ENCODE results near the gene BEND5.

- no peak for TF ChIP-seq CTCF (IDR thresholded peaks at IDR 0.05; ENCODE audit: low read depth, low read length, missing input control)
- TF ChIP-seq NR2F2 (IDR thresholded peaks at IDR 0.05): no peak
- no peak for TF ChIP-seq TAF1 (conservative IDR thresholded peaks at IDR 0.05)
- TF ChIP-seq MAX (IDR thresholded peaks at IDR 0.05): no peak
- no peak for TF ChIP-seq ZBTB33 (IDR thresholded peaks at IDR 0.05)
- no peak for TF ChIP-seq SP1 (IDR thresholded peaks at IDR 0.05)
- TF ChIP-seq FOXA1 (IDR thresholded peaks at IDR 0.05): no peak
- TF ChIP-seq JUND (IDR thresholded peaks at IDR 0.05): no peak
- TF ChIP-seq GABPA (IDR thresholded peaks at IDR 0.05 in 1 of 2, conservative IDR thresholded peaks at IDR 0.05 in 1 of 2): no peak
- no peak for TF ChIP-seq RAD21 (IDR thresholded peaks at IDR 0.05)
- TF ChIP-seq YY1 (IDR thresholded peaks at IDR 0.05): no peak
These were observed 95.0 kb downstream of the BEND5 start for GRCh38 chr1:48681476-48682305.
